SK-N-SH treated with all-trans-retinoic acid at 6 μM for 48 hours (cell line): Measurements from ENCODE around the gene PLEKHG2.

Experiments used
- ATAC-seq: fragments of 200-7000 bp; cut with Tn5 transposase; 3 replicates; pipeline ENCODE4 v1.9.1; 2020; ENCODE audit warnings: mild to moderate bottlenecking, moderate library complexity
- ARNTL ChIP-seq: fragments of 450-650 bp; formaldehyde crosslinking; IDR thresholded peaks from 2 replicates; pipeline ENCODE4 v1.5.0; 2020; ENCODE audit warnings: low read depth, mild to moderate bottlenecking, moderate library complexity, borderline replicate concordance
- BACH2 ChIP-seq: fragments of 250-450 bp; sonication (Bioruptor Pico); IDR thresholded peaks from 2 replicates; pipeline ENCODE4 v1.9.0; 2021; ENCODE audit warnings: mild to moderate bottlenecking, borderline replicate concordance
- CSDC2 ChIP-seq: fragments of 250-450 bp; sonication (Bioruptor Pico); IDR thresholded peaks from 2 replicates; pipeline ENCODE4 v1.5.0; 2020; ENCODE audit warnings: mild to moderate bottlenecking, moderate library complexity
- GLIS3 ChIP-seq: fragments of 250-450 bp; sonication (Bioruptor Pico); IDR thresholded peaks from 2 replicates; pipeline ENCODE4 v1.5.0; 2020; ENCODE audit warnings: mild to moderate bottlenecking, moderate library complexity
- ISL1 ChIP-seq: fragments of 250-450 bp; sonication (Bioruptor Pico); IDR thresholded peaks from 2 replicates; pipeline ENCODE4 v2.1.2; 2022; ENCODE audit warnings: mild to moderate bottlenecking, moderate library complexity
- OSR1 ChIP-seq: fragments of 250-450 bp; sonication (Bioruptor Pico); IDR thresholded peaks from 2 replicates; pipeline ENCODE4 v1.8.0; 2022; ENCODE audit warnings: moderate library complexity, mild to moderate bottlenecking, inconsistent platforms
- PATZ1 ChIP-seq: fragments of 250-450 bp; sonication (Bioruptor Pico); IDR thresholded peaks from 2 replicates; pipeline ENCODE4 v1.8.0; 2020; ENCODE audit warnings: mild to moderate bottlenecking, moderate library complexity, borderline replicate concordance
- POU6F1 ChIP-seq: fragments of 250-450 bp; sonication (Bioruptor Pico); IDR thresholded peaks from 2 replicates; pipeline ENCODE4 v1.8.0; 2021; ENCODE audit warnings: low read depth, mild to moderate bottlenecking, moderate library complexity, borderline replicate concordance
- RARB ChIP-seq: fragments of 250-450 bp; sonication (Bioruptor Pico); IDR thresholded peaks from 2 replicates; pipeline ENCODE4 v1.8.0; 2021; ENCODE audit warnings: mild to moderate bottlenecking, moderate library complexity
- SNAI2 ChIP-seq: fragments of 250-450 bp; sonication (Bioruptor Pico); IDR thresholded peaks from 2 replicates; pipeline ENCODE4 v1.5.0; 2020; ENCODE audit warnings: mild to moderate bottlenecking, moderate library complexity
- TOX ChIP-seq: fragments of 250-450 bp; sonication (Bioruptor Pico); IDR thresholded peaks from 2 replicates; pipeline ENCODE4 v1.8.0; 2021; ENCODE audit warnings: mild to moderate bottlenecking, moderate library complexity, borderline replicate concordance
- TSHZ2 ChIP-seq: fragments of 250-450 bp; sonication (Bioruptor Pico); IDR thresholded peaks from 2 replicates; pipeline ENCODE4 v1.5.0; 2020; ENCODE audit warnings: mild to moderate bottlenecking, moderate library complexity
- ZC3H10 ChIP-seq: fragments of 250-450 bp; sonication (Bioruptor Pico); IDR thresholded peaks from 2 replicates; pipeline ENCODE4 v1.5.1; 2021; ENCODE audit warnings: mild to moderate bottlenecking, moderate library complexity
- ZFP3 ChIP-seq: fragments of 250-450 bp; sonication (Bioruptor Pico); IDR thresholded peaks from 2 replicates; pipeline ENCODE4 v1.5.0; 2020; ENCODE audit warnings: mild to moderate bottlenecking, moderate library complexity

The PLEKHG2 gene

GRCh38 chr19:39380521-39381502 is 31.7 kb upstream of the PLEKHG2 start (continued):
- TF ChIP-seq TSHZ2 (no peak), ARNTL (CRISPR knock-in tag) (no peak)

- TF ChIP-seq PATZ1 (CRISPR knock-in tag) (no peak), ZFP3 (CRISPR knock-in tag) (no peak), TOX (CRISPR knock-in tag) (no peak), RARB (no peak), POU6F1 (CRISPR knock-in tag) (no peak)
- ATAC-seq: no peak; the same call in 2 of the 3 replicates
These were observed 30.4 kb upstream of the PLEKHG2 start for GRCh38 chr19:39381910-39382611.

- ATAC-seq: no peak
- TF ChIP-seq ZFP3 (CRISPR knock-in tag) (no peak), TOX (CRISPR knock-in tag) (no peak), ZC3H10 (CRISPR knock-in tag) (no peak), CSDC2 (CRISPR knock-in tag) (no peak), GLIS3 (no peak), PATZ1 (CRISPR knock-in tag) (no peak), SNAI2 (CRISPR knock-in tag) (no peak), ARNTL (CRISPR knock-in tag) (no peak), ISL1 (CRISPR knock-in tag) (no peak)
These were observed 29.3 kb upstream of the PLEKHG2 start for GRCh38 chr19:39382991-39383828.

- TF ChIP-seq TOX (CRISPR knock-in tag): no peak
- no peak for TF ChIP-seq OSR1 (CRISPR knock-in tag)
- TF ChIP-seq BACH2: no peak
- TF ChIP-seq CSDC2 (CRISPR knock-in tag): no peak
- TF ChIP-seq, all 23 proteins: peak for 0
- no peak for ATAC-seq
These were observed 27.5 kb upstream of the PLEKHG2 start for GRCh38 chr19:39384839-39385568.
